ENCODE data around the gene SLX9. TPM values are rescaled to one million over a fixed set of nuclear protein-coding genes. Genes with fewer than 3 reads are reported as not detected.

Gene SLX9
- total RNA-seq, 5 donors from 2014 or later (not counting 1 experiment from before 2014, with no cell fraction given) = 16.7 to 32.2 (median 26.7) TPM

DNA sequence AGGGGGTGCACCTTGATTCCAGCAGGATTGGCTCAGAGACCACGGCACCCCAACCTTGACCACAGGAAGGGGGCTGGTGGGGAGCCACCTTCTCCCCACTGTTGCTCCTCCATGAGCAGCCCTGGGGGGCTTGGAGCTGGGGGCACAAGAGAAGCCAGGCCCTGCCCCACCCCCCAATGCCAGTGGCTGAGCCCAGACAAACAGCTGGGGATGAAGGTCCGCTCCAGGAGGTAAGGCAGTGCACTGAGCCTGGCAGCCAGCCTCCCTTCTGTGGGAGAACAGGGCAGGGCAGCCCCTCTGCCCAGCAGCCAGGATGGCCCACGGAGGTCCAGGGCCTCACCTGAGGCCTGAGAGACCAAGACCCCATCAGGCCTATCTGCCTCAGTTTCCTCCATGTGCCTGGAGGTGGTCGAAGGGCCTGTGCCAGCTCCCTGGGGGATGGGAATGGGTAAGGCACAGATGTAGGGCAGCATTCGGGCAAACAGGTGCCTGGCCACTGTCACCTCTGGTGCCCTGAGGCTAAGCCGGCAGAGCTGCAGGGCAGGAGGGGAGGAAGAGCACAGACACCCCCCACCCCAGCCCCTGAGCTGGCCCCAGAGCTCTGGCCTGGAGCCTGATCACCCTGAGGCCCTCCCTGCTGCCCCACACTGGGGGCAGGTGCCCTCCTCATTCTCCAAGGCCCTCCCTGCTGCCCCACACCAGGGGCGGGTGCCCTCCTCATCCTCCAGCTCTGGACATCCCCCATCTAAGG, 26.2 kb upstream of the SLX9 start:
- H3K9me3 Mint-ChIP-seq = no peaks in the 10 kb centered on the region
- DNase-seq = no peak
- Histone ChIP-seq H3K4me1 (ENCODE audit: control insufficient read depth in 1 of 2, extremely low read depth in 1 of 2, insufficient read depth in 2 of 2, low read length in 2 of 2) (peaks cover 67 to 99% of the 10 kb centered on the region in 2 experiments), H3K27ac (ENCODE audit: low read length) (peak overlapping the region; percentile 74), H3K9me3 (no peaks in the 10 kb centered on the region), H3K36me3 (ENCODE audit: control insufficient read depth in 2 of 2, extremely low read depth in 1 of 2, insufficient read depth in 1 of 2, low read length in 1 of 2) (peaks cover 0 to 46% of the 10 kb centered on the region in 2 donors), H3K4me3 (ENCODE audit: control insufficient read depth in 1 of 2, extremely low read depth in 1 of 2, low read length in 1 of 2) (peak overlapping the region; percentile 33 to 34), H3K27me3 (replicated peaks in 1 of 2; ENCODE audit: control insufficient read depth in 2 of 2, extremely low read depth in 1 of 2, insufficient read depth in 2 of 2, low read length in 1 of 2) (no peaks in the 10 kb centered on the region)
- CTCF ChIA-PET = interaction anchor here in 1 of 2 donors (1.0 to 1.5 kb wide), 2 partner anchors 14 to 15 kb away, joined by 3 to 4 read pairs; no protein-coding TSS in a partner anchor
- peak overlapping the region; percentile 68 to 100 (median 69) for H3K4me3 Mint-ChIP-seq
- no peaks in the 10 kb centered on the region for H3K27me3 Mint-ChIP-seq
- WGBS (ENCODE audit: insufficient coverage) = 29% methylated on average over 3 of the region's 7 CpGs
- POLR2A ChIA-PET = interaction anchor here in 1 of 2 donors (0.6 kb wide), 1 partner anchor 17 kb away, joined by 6 read pairs; no protein-coding TSS in a partner anchor
- H3K4me1 Mint-ChIP-seq = peaks cover 89 to 93% (median 91%) of the 10 kb centered on the region in 3 donors
- no peak for ATAC-seq (replicated peaks in 1 of 4)
- peak overlapping the region; percentile 93 for H3K27ac Mint-ChIP-seq
- peaks cover 15% of the 10 kb centered on the region for H3K36me3 Mint-ChIP-seq

- DNase-seq (peak in 33 of 35 experiments; percentile 35 to 76 (median 55)), ATAC-seq (replicated peaks in 1 of 4) (peak; percentile 37 to 62 (median 46))
- peak overlapping the region; percentile 93 for H3K27ac Mint-ChIP-seq
- Histone ChIP-seq H3K27ac (ENCODE audit: low read length) (peak overlapping the region; percentile 74), H3K27me3 (replicated peaks in 1 of 2; ENCODE audit: control insufficient read depth in 2 of 2, extremely low read depth in 1 of 2, insufficient read depth in 2 of 2, low read length in 1 of 2) (no peaks in the 10 kb centered on the region), H3K4me1 (ENCODE audit: control insufficient read depth in 1 of 2, extremely low read depth in 1 of 2, insufficient read depth in 2 of 2, low read length in 2 of 2) (peaks cover 69 to 95% of the 10 kb centered on the region in 2 experiments), H3K36me3 (ENCODE audit: control insufficient read depth in 2 of 2, extremely low read depth in 1 of 2, insufficient read depth in 1 of 2, low read length in 1 of 2) (peaks cover 0 to 39% of the 10 kb centered on the region in 2 donors), H3K4me3 (ENCODE audit: control insufficient read depth in 1 of 2, extremely low read depth in 1 of 2, low read length in 1 of 2) (peak overlapping the region; percentile 33 to 34), H3K9me3 (no peaks in the 10 kb centered on the region)
- WGBS (ENCODE audit: insufficient coverage) = 0% methylated on average over 12 of the region's 18 CpGs
- peaks cover 84 to 90% (median 86%) of the 10 kb centered on the region in 3 donors for H3K4me1 Mint-ChIP-seq
- H3K4me3 Mint-ChIP-seq = peak overlapping the region; percentile 68 to 100 (median 69)
- H3K27me3 Mint-ChIP-seq = no peaks in the 10 kb centered on the region
- H3K9me3 Mint-ChIP-seq = no peaks in the 10 kb centered on the region
- H3K36me3 Mint-ChIP-seq = peaks cover 9% of the 10 kb centered on the region
- CTCF ChIA-PET = interaction anchor here in 1 of 2 donors (0.9 to 1.0 kb wide), 2 partner anchors 13 to 14 kb away, joined by 3 to 7 read pairs; no protein-coding TSS in a partner anchor
- POLR2A ChIA-PET = interaction anchor here in 1 of 2 donors (0.6 kb wide), 1 partner anchor 17 kb away, joined by 6 read pairs; no protein-coding TSS in a partner anchor
Observed at GRCh38 chr21:44914176-44914874, 25.5 kb upstream of the SLX9 start.

DNA sequence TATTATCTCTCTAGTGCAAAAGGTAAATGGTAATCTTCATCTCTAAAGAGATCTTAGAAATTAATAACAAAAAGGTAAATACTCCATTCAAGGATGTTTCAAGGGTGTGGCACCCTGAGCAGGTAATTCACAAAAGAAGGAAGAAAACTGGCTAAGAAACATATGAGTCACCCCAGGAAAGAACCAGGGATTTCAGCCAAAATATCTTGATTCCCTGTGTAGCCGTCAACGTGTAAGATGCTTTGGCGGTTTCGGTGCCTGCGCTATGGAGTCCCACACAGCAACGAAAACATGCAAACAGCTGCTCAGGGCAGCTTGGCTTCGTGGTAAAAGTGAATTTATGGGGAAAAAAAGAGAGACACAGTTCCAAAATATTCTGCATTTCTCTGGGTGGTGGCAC, 22.9 kb upstream of the SLX9 start:
- ChIA-PET CTCF (interaction anchor here in 1 of 2 donors (0.5 to 1.5 kb wide), 7 partner anchors 10 to 1016 kb away, joined by 3 to 4 read pairs (median 3); no protein-coding TSS in a partner anchor), POLR2A (interaction anchor here in 1 of 2 donors (0.7 kb wide), 1 partner anchor 498 kb away, joined by 6 read pairs; no protein-coding TSS in a partner anchor)
- H3K36me3 Mint-ChIP-seq = peaks cover 9% of the 10 kb centered on the region
- Histone ChIP-seq H3K36me3 (ENCODE audit: control insufficient read depth in 2 of 2, extremely low read depth in 1 of 2, insufficient read depth in 1 of 2, low read length in 1 of 2) (peaks cover 0 to 20% of the 10 kb centered on the region in 2 donors), H3K27me3 (replicated peaks in 1 of 2; ENCODE audit: control insufficient read depth in 2 of 2, extremely low read depth in 1 of 2, insufficient read depth in 2 of 2, low read length in 1 of 2) (no peaks in the 10 kb centered on the region), H3K4me1 (ENCODE audit: control insufficient read depth in 1 of 2, extremely low read depth in 1 of 2, insufficient read depth in 2 of 2, low read length in 2 of 2) (peaks cover 57 to 80% of the 10 kb centered on the region in 2 experiments), H3K27ac (ENCODE audit: low read length) (peak overlapping the region; percentile 55), H3K4me3 (ENCODE audit: control insufficient read depth in 1 of 2, extremely low read depth in 1 of 2, low read length in 1 of 2) (no peak overlapping the region), H3K9me3 (no peaks in the 10 kb centered on the region)
- H3K27ac Mint-ChIP-seq = peak overlapping the region; percentile 93 to 94
- peaks cover 73 to 82% (median 80%) of the 10 kb centered on the region in 3 donors for H3K4me1 Mint-ChIP-seq
- no peaks in the 10 kb centered on the region for H3K27me3 Mint-ChIP-seq
- 28% methylated on average over 4 of the region's 7 CpGs for WGBS (ENCODE audit: insufficient coverage)
- H3K9me3 Mint-ChIP-seq = no peaks in the 10 kb centered on the region
- no peak for ATAC-seq (replicated peaks in 1 of 4)
- DNase-seq = peak in 1 of 35 experiments; percentile 42
- peak overlapping the region; percentile 96 to 100 (median 96) for H3K4me3 Mint-ChIP-seq

GRCh38 chr21:44917446-44918106, 22.3 kb upstream of the SLX9 start:
- no peaks in the 10 kb centered on the region for H3K9me3 ChIP-seq
- H3K27me3 ChIP-seq (replicated peaks in 1 of 2; ENCODE audit: control insufficient read depth in 2 of 2, extremely low read depth in 1 of 2, insufficient read depth in 2 of 2, low read length in 1 of 2) = no peaks in the 10 kb centered on the region
- ChIA-PET CTCF (interaction anchor here in 1 of 2 donors (0.5 to 1.5 kb wide), 4 partner anchors 10 to 1001 kb away, joined by 3 to 4 read pairs (median 3); no protein-coding TSS in a partner anchor), POLR2A (interaction anchor here in 1 of 2 donors (0.7 kb wide), 1 partner anchor 499 kb away, joined by 6 read pairs; no protein-coding TSS in a partner anchor)
- H3K9me3 Mint-ChIP-seq = no peaks in the 10 kb centered on the region
- peaks cover 0 to 20% of the 10 kb centered on the region in 2 donors for H3K36me3 ChIP-seq (ENCODE audit: control insufficient read depth in 2 of 2, extremely low read depth in 1 of 2, insufficient read depth in 1 of 2, low read length in 1 of 2)
- peak overlapping the region; percentile 96 to 100 (median 96) for H3K4me3 Mint-ChIP-seq
- 65% methylated on average over 11 of the region's 15 CpGs for WGBS (ENCODE audit: insufficient coverage)
- peaks cover 57 to 80% of the 10 kb centered on the region in 2 experiments for H3K4me1 ChIP-seq (ENCODE audit: control insufficient read depth in 1 of 2, extremely low read depth in 1 of 2, insufficient read depth in 2 of 2, low read length in 2 of 2)
- H3K27ac ChIP-seq (ENCODE audit: low read length) = peak overlapping the region; percentile 63
- peaks cover 69 to 84% (median 80%) of the 10 kb centered on the region in 3 donors for H3K4me1 Mint-ChIP-seq
- peaks cover 9% of the 10 kb centered on the region for H3K36me3 Mint-ChIP-seq
- H3K27me3 Mint-ChIP-seq = no peaks in the 10 kb centered on the region
- ATAC-seq (replicated peaks in 1 of 4) (no peak), DNase-seq (no peak)
- H3K27ac Mint-ChIP-seq = peak overlapping the region; percentile 93 to 94
- peak overlapping the region; percentile 25 to 89 for H3K4me3 ChIP-seq (ENCODE audit: control insufficient read depth in 1 of 2, extremely low read depth in 1 of 2, low read length in 1 of 2)

GRCh38 chr21:44918107-44918470, 21.7 kb upstream of the SLX9 start:
- H3K27ac ChIP-seq (ENCODE audit: low read length) = peak overlapping the region; percentile 63
- ATAC-seq (replicated peaks in 1 of 4) (no peak), DNase-seq (no peak)
- H3K9me3 ChIP-seq = no peaks in the 10 kb centered on the region
- H3K27ac Mint-ChIP-seq = peak overlapping the region; percentile 93 to 94
- H3K27me3 ChIP-seq (replicated peaks in 1 of 2; ENCODE audit: control insufficient read depth in 2 of 2, extremely low read depth in 1 of 2, insufficient read depth in 2 of 2, low read length in 1 of 2) = no peaks in the 10 kb centered on the region
- no peaks in the 10 kb centered on the region for H3K27me3 Mint-ChIP-seq
- H3K4me3 ChIP-seq (ENCODE audit: control insufficient read depth in 1 of 2, extremely low read depth in 1 of 2, low read length in 1 of 2) = peak overlapping the region; percentile 89 to 98
- peak overlapping the region; percentile 96 to 100 (median 96) for H3K4me3 Mint-ChIP-seq
- H3K4me1 Mint-ChIP-seq = peaks cover 73 to 87% (median 83%) of the 10 kb centered on the region in 3 donors
- ChIA-PET CTCF (no interaction called here), POLR2A (no interaction called here)
- WGBS (ENCODE audit: insufficient coverage) = 82% methylated on average over 10 of the region's 12 CpGs
- H3K4me1 ChIP-seq (ENCODE audit: control insufficient read depth in 1 of 2, extremely low read depth in 1 of 2, insufficient read depth in 2 of 2, low read length in 2 of 2) = peaks cover 60 to 80% of the 10 kb centered on the region in 2 experiments
- no peaks in the 10 kb centered on the region for H3K9me3 Mint-ChIP-seq
- peaks cover 9% of the 10 kb centered on the region for H3K36me3 Mint-ChIP-seq
- peaks cover 0 to 20% of the 10 kb centered on the region in 2 donors for H3K36me3 ChIP-seq (ENCODE audit: control insufficient read depth in 2 of 2, extremely low read depth in 1 of 2, insufficient read depth in 1 of 2, low read length in 1 of 2)
